HG03558 (cell line): Measurements from ENCODE around the gene PLCB3.

Experiments used
- ATAC-seq: cut with Tn5 transposase; IDR thresholded peaks from one replicate; pipeline ENCODE4 v1.9.1; 2021; ENCODE audit warnings: moderate number of reproducible peaks; ENCODE audit not compliant: unreplicated experiment; ENCODE audit errors: extremely low read depth

PLCB3 gene

DNA sequence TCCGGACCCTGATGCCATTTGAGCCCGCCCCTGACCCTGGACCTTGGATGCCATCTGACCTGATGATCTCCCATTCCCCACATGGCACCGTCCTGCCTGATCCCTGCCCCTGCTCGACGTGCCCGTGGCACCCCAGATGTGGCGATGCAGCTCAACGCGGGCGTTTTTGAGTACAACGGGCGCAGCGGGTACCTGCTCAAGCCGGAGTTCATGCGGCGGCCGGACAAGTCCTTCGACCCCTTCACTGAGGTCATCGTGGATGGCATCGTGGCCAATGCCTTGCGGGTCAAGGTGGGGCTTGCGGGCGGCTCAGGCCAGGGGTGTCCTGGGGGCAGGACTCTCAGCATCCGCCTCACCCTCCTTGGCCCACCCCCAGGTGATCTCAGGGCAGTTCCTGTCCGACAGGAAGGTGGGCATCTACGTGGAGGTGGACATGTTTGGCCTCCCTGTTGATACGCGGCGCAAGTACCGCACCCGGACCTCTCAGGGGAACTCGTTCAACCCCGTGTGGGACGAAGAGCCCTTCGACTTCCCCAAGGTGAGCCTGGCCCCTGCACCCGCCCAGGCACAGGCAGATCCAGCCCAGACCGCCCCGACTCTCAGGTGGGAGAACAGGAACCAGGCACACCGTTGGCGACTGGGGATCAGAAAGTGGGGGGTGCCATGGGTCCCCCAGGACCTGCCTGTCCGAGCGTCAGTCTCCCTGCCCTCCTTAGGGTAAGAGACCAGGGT, 11.1 kb downstream of the PLCB3 start:
- no peak for ATAC-seq

DNA sequence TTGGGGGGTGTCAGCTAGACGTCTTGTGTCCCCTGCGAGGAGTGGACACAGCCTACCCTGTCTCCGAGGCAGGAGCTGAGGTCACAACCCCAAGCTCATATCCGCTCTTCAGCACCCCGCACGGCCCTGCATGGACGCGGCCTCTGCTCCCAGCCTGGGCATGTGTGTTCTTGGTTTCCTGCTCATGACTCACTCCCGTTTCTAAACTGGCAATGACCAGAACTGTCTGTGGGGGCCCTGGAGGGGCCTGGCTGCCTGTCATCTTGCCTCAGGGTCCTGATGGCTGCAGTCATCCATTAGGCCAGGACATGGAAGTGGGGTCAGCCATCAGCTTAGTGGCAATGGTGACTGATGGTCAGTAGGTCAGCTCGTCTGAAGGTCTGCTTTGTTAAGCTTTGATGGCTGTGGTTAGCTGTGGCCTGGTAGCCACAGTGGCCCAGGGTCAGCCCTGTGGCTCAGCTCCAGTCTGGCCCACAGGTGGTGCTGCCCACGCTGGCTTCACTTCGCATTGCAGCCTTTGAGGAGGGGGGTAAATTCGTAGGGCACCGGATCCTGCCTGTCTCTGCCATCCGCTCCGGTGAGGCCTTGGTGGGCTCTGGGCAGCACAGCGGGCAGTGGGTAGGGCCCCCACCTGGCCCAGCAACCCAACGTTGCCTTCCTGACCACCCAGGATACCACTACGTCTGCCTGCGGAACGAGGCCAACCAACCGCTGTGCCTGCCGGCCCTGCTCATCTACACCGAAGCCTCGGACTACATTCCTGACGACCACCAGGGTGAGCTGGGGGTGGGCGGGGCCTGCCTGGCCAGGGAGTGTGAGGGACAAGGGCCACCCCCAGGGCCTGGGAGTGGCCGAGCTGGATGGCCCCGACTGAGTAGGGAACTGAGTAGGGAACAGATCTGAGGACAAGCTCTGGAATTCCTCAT, 12.0 kb downstream of the PLCB3 start:
- ATAC-seq: no peak

DNA sequence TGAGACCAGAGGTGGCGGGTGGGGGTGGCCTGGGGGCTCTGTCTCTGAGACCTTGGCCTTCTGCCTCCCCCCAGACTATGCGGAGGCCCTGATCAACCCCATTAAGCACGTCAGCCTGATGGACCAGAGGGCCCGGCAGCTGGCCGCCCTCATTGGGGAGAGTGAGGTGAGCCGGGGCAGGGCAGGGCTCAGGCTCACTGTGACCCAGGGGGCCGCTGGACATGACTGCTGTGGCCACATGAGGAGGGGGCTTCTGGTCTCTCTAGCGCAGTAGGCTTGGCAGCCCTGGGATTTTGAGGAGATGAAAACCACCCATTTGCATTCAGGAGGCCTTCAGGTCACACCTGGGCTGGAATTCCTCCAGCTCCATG, 12.6 kb downstream of the PLCB3 start:
- no peak for ATAC-seq

DNA sequence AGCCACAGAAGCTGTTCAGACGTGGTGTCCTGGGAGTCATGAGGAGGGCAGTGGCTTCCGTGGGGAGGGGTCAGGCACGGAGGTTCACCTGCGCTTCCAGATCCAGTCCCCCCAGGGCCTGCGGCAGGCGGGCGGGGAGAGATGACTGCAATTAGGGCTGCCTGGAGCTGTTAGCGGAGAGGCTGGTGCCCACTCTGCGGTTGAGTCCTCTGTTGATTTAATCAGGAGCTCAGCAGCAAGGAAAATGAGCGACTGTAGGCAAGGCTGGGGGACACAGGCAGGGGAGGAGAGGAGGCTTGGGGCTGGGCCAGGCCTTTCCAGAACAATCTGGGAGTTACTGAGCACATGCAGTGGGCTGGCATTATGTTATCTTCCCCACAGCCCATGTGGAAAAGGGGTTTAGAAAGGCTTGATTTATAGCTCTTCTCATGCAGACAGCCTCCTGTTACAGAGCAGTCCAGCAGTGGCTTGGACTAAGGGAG, 13.1 kb downstream of the PLCB3 start:
- ATAC-seq: no peak

DNA sequence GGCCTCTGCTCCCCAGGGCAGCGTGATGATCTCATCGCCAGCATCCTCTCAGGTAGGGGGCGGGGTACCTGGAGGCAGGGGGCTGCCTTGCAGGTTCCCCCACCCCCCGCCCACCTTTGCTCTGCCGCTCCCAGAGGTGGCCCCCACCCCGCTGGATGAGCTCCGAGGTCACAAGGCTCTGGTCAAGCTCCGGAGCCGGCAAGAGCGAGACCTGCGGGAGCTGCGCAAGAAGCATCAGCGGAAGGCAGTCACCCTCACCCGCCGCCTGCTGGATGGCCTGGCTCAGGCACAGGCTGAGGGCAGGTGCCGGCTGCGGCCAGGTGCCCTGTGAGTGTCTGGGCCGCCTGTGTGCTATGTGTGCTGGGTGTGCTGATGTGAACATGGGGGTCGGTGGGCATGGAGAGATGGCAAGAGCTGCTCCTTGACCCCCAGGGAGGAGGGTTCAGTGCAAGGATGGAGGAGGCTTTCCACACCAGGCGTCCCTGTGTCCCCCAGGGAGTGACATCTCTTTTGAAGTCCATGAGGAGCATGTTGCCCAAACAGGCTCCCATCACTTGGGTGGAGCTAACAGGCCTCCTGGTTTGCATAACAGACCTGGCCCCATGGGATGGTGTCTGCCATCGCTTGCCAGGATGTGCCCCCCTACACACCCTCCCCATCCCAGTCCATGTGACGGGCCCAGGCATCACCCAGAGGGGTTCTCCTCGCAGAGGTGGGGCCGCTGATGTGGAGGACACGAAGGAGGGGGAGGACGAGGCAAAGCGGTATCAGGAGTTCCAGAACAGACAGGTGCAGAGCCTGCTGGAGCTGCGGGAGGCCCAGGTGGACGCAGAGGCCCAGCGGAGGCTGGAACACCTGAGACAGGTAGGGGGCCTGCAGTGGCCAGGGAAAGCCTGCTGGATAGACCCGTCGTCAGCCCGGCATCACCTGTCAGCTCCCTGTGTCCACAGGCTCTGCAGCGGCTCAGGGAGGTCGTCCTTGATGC, 14.1 kb downstream of the PLCB3 start:
- no peak for ATAC-seq

DNA sequence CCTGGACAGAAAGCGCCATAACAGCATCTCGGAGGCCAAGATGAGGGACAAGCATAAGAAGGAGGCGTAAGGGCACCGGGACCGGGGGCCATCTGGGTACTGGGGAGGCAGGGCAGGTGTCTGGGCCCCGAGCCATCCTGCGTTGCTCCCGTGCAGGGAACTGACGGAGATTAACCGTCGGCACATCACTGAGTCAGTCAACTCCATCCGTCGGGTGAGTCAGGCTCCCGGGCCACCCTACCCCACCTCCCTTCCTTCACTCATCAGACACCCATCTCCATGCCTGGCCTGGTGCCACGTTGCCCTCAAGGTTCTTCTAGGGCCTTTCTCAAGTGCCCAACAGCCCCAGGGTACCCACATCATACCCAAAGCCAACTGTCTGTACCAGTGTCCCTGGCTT, 15.0 kb downstream of the PLCB3 start:
- no peak for ATAC-seq

DNA sequence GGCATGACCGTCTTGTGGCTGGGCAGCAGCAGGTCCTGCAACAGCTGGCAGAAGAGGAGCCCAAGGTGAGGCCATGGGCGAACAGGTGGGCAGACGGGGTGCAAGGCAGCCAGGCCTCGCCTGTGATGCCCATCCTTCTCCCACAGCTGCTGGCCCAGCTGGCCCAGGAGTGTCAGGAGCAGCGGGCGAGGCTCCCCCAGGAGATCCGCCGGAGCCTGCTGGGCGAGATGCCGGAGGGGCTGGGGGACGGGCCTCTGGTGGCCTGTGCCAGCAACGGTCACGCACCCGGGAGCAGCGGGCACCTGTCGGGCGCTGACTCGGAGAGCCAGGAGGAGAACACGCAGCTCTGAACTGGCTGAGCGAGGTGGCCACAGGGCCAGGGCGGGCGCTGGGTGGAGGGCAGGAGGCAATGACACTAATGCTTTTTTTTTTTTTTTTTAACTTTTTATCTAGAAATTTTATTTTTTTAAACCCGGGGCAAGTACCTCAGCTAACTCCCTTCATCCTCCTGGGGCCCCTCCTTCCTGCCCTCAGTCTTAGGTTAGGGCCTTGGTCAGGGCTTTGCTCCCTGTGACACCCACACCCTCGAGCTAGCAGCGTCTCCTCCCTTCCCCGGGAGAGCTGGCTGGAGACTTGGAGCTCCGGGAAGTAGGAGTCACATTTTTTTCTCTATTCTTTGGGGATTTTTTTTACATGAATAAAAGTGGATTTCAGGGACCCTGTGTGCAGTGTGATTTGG, 16.0 kb downstream of the PLCB3 start:
- no peak for ATAC-seq

DNA sequence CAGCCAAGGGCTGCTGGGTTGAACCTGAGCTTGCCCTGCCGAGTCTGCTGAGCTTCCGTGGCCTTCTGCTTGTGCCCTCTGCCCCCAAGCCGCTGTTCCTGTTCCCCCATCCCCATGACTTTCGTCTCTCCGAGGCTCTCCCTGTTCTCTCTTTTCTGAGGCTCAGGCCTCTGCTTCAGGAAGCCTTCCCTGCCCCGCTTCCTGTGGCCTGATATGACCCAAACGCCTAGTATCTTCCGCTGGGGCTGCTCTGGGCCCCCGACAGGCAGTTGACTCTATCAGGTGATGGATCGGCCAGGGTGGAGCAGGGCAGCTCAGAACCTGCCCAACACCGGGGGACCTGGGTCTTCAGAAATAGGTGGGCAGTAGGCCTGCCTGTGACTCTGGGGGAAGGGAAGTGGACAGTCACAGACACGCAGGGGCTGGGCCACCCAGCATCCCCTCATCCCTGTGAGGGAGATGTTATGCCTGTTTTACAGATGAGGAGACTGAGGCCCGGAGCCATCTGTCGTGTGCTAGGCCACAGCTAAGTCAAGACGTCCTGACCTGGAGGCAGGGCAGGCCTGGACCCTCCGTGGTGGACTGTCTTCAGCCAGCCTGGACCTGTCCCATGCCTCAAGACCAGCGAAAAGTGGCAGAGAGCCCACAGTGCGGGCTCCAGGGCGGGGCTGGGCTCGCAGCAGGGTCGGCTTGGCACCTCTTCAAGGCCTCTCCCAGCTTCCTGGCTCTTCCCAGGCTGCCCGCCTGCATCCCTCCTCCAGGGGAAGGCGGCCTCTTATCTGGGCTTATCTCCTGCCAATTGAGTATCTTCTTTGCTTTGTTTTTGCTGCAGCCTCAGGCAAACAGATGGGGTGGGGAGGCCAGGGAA, 16.9 kb downstream of the PLCB3 start:
- no peak for ATAC-seq

DNA sequence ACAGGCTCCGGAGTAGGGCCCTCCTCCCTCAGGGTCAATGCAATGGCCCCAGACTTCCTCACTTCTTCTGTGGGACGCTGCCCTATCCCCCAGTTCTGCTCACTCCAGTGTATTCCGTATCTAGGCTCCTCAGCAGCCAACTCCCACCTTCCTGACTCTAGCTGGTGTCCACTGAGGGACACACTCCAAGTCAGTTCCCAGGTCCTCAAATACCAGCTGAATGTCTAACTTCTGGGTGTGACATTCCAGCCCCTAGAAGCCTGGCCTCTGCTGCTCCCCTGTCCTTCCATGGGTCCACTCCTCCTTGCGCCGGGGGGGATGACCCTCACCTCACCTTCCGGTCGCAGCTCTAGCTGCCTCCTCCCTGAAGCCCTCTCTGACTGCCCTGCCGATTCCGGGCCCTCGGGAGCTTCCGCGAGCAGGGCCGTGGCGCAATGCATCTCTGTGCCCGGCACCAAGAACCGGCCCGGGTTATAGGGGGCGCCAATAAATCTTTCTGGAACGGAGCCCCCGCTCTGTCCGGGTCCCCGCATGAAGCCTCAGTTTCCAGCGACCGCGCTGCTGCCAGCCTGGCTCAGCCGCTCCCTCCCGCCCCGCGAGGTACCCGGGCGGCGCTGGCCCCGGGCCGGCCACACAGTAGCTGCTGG, 17.7 kb downstream of the PLCB3 start:
- ATAC-seq: peak; percentile 9

DNA sequence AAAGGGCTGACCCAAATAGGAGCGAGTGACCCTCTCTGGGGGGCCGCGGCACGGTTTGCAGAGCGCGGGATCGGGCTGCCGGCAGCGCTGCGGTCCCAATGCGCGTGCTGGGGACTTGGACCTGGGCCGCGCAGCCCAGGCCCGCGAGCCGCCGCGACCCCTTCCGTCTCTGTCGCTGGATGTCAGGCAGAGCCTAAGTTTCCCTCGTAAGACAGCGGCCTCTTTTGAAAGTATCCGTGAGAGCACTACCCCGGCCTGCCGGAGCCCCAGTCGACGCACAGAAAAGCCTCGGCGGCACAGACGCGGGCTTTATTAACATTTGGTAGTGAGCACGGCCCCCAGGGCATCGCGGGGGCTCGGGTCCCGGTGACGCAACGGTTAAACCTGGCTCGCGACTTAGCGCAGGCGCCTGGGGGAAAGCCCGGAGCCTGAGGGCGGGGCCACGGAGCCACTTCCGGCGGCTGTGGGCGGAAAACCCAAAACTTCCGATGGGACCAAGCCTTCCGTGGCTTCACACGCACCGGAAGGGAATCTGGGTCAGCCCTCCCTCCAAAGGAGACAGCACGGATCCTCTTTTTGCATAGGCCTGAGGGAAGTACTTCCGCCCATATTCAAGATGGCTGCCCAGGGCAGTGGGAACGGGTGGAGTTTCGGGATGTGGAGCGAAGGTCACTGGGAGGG, 18.4 kb downstream of the PLCB3 start:
- ATAC-seq: peak; percentile 34

DNA sequence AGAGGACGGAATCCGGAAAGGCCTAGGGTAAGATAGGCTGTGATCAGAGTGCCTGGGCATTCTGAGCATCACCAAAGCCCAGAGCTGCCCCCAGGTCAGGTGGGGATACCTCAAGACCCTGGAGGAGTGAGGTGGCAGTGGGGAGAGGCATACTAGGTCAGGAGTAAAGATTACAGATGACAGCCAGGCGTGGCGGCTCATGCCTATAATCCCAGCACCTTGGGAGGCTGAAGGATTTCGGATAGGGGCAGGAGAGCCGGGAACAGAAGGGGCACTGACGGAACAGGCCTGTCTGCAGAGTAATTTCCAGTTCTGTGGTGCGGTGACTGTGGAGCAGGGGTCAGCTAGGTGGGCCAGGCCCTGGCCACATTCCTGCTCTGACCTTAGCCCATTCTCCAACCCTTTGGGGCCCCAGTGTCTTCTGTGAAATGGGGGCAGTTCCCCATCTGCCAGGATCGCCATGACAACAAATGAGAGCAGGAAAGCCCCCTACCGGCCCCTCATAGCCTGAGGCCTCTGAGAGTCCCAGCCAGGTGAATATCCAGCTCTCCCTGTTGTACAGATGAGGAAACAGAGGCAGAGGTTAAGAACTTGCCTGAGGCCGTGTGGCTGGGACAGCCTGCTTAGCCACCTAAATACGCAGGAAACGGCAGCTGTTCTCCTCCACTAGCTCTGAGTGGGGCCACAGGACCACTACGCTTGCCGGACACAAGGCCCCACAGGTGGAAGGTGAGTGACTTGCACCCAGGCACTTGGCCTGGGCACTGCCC, 23.9 kb downstream of the PLCB3 start:
- ATAC-seq: no peak

DNA sequence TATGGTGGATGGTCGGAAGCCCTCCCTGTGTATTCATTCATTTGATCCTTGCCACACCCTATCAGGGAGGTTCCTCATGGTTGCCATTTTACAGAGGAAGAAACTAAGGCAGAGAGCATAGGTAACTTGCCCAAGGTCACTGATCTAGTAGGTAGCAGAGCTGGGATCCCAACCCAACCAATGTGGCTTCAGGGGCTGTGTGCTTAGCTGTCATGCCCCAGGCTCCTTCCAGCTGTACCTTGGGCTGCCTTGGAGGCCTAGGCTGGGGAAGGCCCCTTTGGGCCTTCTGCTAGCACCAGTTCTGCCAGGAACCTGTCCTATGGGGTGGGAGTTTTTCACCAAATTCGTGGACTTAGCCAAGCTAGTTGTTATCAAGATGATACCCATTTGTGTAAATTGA, 24.5 kb downstream of the PLCB3 start:
- no peak for ATAC-seq

DNA sequence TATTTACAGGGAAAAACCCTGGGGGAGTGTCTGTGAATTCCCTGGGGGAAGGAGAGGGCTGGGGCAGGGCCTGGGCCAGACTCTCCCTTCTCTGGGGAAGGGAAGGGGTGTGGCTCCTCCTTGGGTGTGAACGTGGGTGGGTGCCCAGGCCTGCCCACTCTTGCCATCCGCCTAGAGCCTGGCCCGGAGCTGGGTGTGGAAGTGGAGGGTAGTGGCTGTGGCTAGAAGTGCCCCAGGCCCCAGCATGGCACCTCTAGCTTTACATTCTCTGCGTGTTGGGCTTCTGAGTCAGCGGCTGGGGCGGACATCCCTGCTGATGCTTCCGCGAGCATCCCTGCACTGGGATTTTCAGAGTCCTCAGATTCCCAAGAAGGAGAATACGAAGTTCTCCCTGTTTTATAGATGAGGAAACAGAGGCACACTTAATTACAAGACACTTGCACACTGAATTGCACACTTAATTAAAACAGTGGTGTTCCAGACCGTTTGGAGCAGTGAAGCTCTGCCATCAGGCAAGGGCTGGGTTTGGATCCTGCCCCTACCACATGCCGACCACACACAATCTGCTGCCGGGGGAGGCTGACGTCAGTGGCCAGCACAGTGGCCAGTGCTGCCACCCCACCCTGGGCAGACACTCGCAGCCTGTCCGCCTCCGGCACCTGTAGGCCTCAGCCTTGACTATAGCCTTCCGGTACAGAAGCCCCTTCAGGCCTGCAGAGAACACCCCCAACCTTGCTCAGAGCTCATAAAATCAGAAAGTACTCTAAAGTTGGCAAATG, 25.5 kb downstream of the PLCB3 start:
- no peak for ATAC-seq

DNA sequence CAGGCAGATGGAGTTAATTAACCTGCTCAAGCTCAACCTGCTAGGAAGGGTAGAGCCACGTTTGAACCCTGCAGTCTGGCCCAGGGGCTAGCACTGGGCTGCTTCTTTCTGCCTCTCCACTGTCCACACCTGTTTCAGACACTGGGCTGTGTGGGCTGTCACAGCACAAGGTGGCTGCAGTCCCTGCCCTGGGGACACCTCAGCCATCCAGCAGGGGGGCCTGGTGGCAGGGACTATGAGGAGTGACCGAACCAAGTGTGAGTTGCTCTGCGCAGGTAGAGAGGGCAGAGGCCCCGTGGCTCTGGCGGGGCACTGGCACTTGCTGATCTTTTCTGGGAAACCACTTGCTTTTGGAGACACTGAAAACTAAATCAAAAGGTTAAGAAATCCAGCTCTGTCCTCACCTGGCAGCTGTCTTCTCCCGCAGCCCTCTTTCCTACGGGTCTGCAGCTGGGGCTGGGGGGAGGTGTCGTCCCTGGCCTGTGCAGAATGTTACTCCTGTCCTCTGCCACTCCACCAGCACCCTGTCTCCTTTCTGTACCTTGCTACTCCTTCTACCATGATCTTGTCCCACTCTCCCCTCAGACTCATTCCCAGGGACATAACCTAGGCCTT, 27.4 kb downstream of the PLCB3 start:
- ATAC-seq: no peak

DNA sequence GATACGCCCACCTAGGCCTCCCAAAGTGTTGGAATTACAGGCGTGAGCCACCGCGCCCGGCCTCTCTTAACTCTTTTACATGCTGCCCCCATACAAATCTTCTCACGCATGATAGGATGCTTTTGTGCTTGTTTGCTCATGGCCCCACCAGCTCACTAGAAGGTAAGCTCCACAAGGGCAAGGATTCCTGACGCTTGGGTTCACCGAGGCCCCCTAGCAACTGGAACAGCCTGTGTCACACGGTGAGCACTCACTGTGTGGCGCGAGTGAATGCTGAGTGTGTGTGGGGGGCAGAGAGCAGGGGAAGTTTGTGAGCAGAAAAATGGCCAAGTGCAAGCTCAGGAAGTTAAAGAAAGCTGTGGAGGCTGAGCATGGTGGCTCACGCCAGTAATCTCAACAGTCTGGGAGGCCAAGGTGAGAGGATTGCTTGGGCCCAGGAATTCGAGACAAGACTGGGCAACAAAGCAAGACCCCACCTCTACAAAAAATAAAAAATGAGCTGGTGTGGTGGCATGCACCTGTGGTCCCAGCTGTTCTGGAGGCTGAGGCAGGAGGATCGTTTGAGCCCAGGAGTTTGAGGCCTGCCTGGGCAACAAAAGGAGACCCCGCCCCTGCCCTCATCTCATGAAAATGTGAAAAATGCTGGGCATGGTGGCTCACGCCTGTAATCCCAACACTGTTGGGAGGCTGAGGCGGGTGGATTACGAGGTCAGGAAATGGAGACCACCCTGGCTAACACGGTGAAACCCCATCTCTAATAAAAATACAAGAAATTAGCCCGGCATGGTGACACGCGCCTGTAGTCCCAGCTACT, 30.8 kb downstream of the PLCB3 start:
- no peak for ATAC-seq
